Islet of Langerhans (tissue), 1 donor: ENCODE data around the gene PRDM16.

Source experiments
- FAIRE-seq: peaks from one replicate; lab custom pipeline; 2011; peaks lifted over from hg19 to GRCh38; lab: Jason Lieb, UNC

Gene PRDM16

DNA sequence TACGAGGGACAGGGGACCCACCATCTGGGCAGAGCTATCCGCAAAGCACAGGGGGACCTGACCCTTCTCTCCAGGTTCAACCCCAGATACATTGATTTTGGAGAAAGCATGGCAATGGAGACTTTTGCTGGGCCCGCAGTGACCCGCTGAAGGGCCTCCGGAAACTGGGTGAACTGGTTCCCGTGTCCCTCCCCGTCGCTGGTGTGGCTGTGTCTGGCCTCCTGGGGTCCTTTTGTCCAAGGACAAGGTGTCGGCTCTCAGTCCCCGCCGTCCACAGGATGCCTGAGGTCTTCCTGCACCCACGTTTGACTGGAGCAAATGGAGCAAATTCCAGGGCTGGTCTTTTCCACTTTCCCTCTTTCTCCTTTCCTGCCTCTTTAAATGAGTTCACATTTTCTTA is 176.3 kb downstream of the PRDM16 start:
- FAIRE-seq = no peak

GRCh38 chr1:3245768-3246167 is 176.8 kb downstream of the PRDM16 start:
- FAIRE-seq = no peak

- FAIRE-seq = no peak
Observed at GRCh38 chr1:3246251-3246650, 177.2 kb downstream of the PRDM16 start.

GRCh38 chr1:3247521-3248121 is 178.6 kb downstream of the PRDM16 start:
- FAIRE-seq = no peak

DNA sequence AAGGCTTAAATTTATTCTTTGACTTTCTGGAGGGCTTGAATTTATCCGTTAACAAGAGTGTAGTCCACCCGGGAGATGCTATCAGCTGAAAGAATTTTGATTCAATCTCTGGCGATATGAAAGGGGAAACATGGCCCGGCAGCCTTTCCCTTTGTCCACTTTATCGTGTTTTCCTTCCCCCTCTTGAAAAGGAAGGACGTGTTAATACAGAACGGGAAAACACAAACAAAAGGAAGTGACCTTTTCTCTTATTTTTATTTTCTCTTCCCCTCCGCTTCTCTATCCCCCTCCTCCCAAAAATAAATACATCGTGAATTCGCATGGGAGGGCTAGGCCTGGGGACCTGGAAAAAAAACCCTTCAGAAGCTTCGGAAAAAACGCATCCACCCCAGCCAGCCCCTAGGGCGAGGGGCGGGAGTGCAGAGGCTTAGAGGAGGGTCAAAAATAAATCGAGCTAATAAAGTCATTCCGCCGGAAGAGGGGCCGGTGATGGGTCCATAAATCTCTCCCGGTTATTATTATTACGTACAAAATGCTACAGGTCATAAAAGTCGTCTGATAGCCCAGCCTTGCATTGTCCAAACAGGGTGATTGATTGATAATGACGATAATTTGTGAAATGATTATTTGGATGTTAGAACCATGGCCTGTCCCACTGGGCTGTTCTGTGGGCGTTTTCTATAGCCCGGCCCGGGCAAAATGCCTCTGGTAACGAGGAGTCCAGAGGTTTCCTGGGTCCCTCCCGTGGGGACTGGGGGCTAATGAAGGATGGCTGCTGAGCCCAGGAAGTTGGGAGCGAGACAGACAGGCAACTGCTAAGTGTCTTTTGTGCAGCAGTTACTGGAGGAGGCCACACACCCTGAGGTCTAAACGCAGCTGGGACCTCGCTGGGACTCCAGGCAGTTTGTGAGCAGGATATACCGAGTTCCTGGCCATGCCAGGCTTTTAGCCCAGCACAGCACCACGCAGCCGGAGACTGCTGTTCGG is 179.4 kb downstream of the PRDM16 start:
- FAIRE-seq = no peak

- FAIRE-seq = no peak
Observed at GRCh38 chr1:3249231-3249630, 180.2 kb downstream of the PRDM16 start.

GRCh38 chr1:3249631-3250501 is 180.9 kb downstream of the PRDM16 start:
- FAIRE-seq = no peak

GRCh38 chr1:3250624-3251023 is 181.6 kb downstream of the PRDM16 start:
- FAIRE-seq = no peak

DNA sequence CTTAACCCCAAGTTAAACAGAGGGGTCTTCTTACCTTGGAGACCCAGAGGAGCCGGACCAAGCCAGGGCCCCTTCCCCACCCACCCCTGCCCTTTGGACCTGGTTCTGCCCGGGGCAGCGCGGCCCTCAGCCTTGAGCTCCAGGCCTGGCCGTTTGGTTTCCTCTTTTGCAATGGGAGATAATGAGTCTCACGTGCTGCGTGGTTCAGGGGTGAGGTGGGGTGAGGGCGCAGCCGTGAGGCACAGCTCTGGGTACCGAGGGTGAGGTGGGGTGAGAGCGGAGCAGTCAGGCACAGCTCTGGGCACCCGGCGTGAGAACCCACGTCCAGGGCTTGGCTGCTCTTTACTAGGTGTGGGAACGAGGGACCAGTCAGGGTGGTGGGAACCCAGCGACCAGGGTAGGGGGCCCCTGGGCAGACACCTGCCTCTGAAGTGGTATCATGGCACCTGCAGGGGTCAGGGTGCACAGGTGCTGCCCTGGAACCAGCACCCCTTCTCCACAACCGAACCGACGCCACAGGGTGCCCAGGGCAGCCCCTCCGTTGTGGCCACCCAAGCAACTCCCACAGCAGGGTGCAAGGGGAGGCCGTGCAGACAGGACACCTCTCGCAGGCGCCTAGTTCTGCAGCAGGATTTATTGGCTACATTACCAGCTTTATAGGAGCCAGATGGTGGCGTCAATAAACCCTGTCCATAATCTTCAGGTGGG is 182.2 kb downstream of the PRDM16 start:
- FAIRE-seq = no peak

- no peak for FAIRE-seq
Observed at GRCh38 chr1:3251807-3252428, 182.9 kb downstream of the PRDM16 start.

- no peak for FAIRE-seq
Observed at GRCh38 chr1:3255680-3256079, 186.7 kb downstream of the PRDM16 start.

DNA sequence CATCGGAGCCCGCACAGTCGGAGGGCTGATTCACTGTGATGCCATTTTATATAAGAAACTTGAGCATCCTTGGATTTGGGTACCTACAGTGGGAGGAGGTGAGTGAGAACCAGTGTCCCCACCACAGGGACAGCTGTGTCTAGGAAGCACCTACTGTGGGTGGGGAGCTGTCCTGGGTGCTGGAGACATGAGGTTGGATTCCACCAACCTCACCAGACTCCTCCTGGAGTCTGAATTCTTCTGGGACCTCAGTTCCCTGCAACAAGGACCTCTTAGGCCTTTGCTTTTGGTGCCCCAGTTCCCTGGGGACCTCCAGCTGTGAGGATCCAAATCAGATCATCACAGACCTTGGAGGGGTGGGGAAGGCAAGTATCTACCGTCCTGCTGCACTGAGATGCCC is 188.8 kb downstream of the PRDM16 start:
- FAIRE-seq = no peak

GRCh38 chr1:3258386-3259003 is 189.5 kb downstream of the PRDM16 start:
- no peak for FAIRE-seq

- no peak for FAIRE-seq
Observed at GRCh38 chr1:3259020-3259419, 190.0 kb downstream of the PRDM16 start.

GRCh38 chr1:3261007-3261968 is 192.3 kb downstream of the PRDM16 start:
- no peak for FAIRE-seq

DNA sequence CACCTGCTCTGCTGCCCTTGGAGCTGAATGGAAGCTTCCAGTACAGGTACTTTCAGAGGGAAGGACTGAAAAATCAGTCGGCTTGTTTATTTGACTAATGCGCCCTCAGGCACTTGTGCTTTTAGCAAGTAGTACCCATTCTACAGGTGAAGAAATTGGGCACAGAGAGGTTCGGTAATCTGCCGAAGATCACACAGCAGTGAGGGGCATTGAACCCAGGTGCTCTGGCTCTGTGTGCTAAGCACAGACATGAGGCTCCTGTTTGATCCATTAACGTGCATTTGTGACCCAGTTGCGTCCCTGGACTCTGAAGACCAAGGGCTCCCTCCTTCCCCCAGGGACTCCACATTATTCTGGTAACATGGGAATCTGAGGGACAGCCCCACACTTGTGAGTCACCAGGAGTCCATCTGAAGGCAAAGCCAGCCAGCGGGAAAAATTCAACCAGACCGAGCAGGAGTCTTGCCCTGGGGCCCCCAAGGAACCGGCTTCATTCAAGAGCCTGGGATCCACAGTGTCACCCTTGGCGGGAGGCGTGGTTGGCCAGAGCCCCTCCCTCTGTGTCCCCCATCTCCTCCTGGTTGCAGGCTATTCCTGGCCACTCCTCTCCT is 193.1 kb downstream of the PRDM16 start:
- FAIRE-seq = no peak

GRCh38 chr1:3262681-3263286 is 193.8 kb downstream of the PRDM16 start:
- no peak for FAIRE-seq

DNA sequence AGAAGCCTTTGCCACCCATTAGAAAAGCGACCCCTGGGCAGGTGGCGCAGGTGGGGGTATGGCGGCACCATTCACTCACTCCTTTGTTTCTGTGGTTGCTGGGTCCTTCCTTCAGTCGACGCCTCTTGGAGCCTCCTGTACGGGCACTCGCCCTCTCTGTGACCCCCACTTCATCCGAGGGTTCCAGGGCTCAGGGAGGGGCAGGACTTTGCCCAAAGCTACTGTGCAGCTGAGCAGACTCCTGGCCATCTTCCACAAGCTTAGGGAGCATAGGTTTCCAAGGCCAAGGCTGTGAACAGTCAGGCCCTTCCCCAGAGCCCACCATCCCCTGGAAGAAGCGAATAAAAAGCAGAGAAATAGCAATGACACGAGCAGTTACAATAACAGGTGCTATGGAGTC is 194.8 kb downstream of the PRDM16 start:
- no peak for FAIRE-seq

- no peak for FAIRE-seq
Observed at GRCh38 chr1:3264456-3264855, 195.5 kb downstream of the PRDM16 start.
